Measurements from ENCODE around the gene SCGB1C1.

GRCh38 chr11:221998-222789 is 29.3 kb downstream of the SCGB1C1 start:
- TF ChIP-seq RAD21 (IDR thresholded peaks at IDR 0.05; ENCODE audit: insufficient read depth, low read depth, low read length) (no peak), EZH2 (IDR thresholded peaks at IDR 0.05; ENCODE audit: borderline replicate concordance, control insufficient read depth, low read depth, low read length) (no peak), REST (IDR thresholded peaks at IDR 0.05; ENCODE audit: low read depth, low read length) (no peak), POLR2AphosphoS5 (IDR thresholded peaks at IDR 0.05; ENCODE audit: low read length) (no peak), CHD2 (IDR thresholded peaks at IDR 0.05; ENCODE audit: borderline replicate concordance, low read depth, low read length) (no peak), BCL3 (IDR thresholded peaks at IDR 0.05; ENCODE audit: borderline replicate concordance, insufficient read depth, low read depth, low read length, poor library complexity, severe bottlenecking) (no peak), DPF2 (IDR thresholded peaks at IDR 0.05) (no peak), MTA3 (IDR thresholded peaks at IDR 0.05; ENCODE audit: borderline replicate concordance, low read length) (no peak), POLR2A (IDR thresholded peaks at IDR 0.05; ENCODE audit: low read depth, low read length) (no peak), PML (IDR thresholded peaks at IDR 0.05; ENCODE audit: low read length) (no peak), GATAD2B (conservative IDR thresholded peaks at IDR 0.05; ENCODE audit: low read depth) (no peak)
- TF ChIP-seq, protein P1, sequence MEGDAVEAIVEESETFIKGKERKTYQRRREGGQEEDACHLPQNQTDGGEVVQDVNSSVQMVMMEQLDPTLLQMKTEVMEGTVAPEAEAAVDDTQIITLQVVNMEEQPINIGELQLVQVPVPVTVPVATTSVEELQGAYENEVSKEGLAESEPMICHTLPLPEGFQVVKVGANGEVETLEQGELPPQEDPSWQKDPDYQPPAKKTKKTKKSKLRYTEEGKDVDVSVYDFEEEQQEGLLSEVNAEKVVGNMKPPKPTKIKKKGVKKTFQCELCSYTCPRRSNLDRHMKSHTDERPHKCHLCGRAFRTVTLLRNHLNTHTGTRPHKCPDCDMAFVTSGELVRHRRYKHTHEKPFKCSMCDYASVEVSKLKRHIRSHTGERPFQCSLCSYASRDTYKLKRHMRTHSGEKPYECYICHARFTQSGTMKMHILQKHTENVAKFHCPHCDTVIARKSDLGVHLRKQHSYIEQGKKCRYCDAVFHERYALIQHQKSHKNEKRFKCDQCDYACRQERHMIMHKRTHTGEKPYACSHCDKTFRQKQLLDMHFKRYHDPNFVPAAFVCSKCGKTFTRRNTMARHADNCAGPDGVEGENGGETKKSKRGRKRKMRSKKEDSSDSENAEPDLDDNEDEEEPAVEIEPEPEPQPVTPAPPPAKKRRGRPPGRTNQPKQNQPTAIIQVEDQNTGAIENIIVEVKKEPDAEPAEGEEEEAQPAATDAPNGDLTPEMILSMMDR (IDR thresholded peaks at IDR 0.05 in 2 of 3, conservative IDR thresholded peaks at IDR 0.05 in 1 of 3; ENCODE audit: control insufficient read depth in 2 of 3, extremely low read depth in 1 of 3, insufficient read depth in 1 of 3, low read depth in 3 of 3, low read length in 3 of 3): no peak
